Fibroblast of lung (primary cell): ENCODE measurements around the gene SLC22A17. TPM values are rescaled to one million over a fixed set of nuclear protein-coding genes. Genes with fewer than 3 reads are reported as not detected.

Experiments used
- DNase-seq, 2 donors: peaks; one replicate each; pipeline versions ENCODE4 v3.0.0 to v3.0.0-alpha.2; 2010; ENCODE audit warnings: low read depth in 2 of 2
- H2AFZ ChIP-seq: 2 replicates; pipeline ENCODE4 v1.5.1; 2012; ENCODE audit warnings: low read length, control low read depth, inconsistent platforms
- H3K27ac ChIP-seq: 2 replicates; pipeline ENCODE4 v1.5.1; 2011; ENCODE audit warnings: low read length, control low read depth; ENCODE audit not compliant: insufficient read depth
- H3K27me3 ChIP-seq: 2 replicates; pipeline ENCODE4 v1.5.1; 2011; ENCODE audit warnings: mild to moderate bottlenecking, low read length; ENCODE audit not compliant: control insufficient read depth, insufficient read depth
- H3K36me3 ChIP-seq: 2 replicates; pipeline ENCODE4 v1.5.1; 2011; ENCODE audit warnings: low read length; ENCODE audit not compliant: control insufficient read depth, insufficient read depth
- H3K4me1 ChIP-seq: 2 replicates; pipeline ENCODE4 v1.5.1; 2011; ENCODE audit warnings: low read length; ENCODE audit not compliant: control insufficient read depth, insufficient read depth; ENCODE audit errors: extremely low read depth
- H3K4me2 ChIP-seq: 2 replicates; pipeline ENCODE4 v1.5.1; 2011; ENCODE audit warnings: low read length, control low read depth; ENCODE audit not compliant: insufficient read depth; ENCODE audit errors: extremely low read depth
- H3K4me3 ChIP-seq, 4 experiments: fragments of 200-600 bp in 1 of 4; sonication (generic) in 1 of 4; replicated peaks in 1 of 4; 2 replicates each; pipeline ENCODE4 v1.5.1; 2011 to 2016; ENCODE audit warnings: low read length in 4 of 4, low read depth in 3 of 4, mild to moderate bottlenecking in 3 of 4, control low read depth in 2 of 4, inconsistent platforms in 1 of 4, mixed read lengths in 1 of 4; ENCODE audit not compliant: insufficient read depth in 1 of 4; ENCODE audit errors: control extremely low read depth in 1 of 4
- H3K79me2 ChIP-seq: 2 replicates; pipeline ENCODE4 v1.5.1; 2012; ENCODE audit warnings: mild to moderate bottlenecking, low read length, inconsistent platforms; ENCODE audit not compliant: control insufficient read depth, insufficient read depth
- H3K9ac ChIP-seq: 2 replicates; pipeline ENCODE4 v1.5.1; 2011; ENCODE audit warnings: mild to moderate bottlenecking, low read length, control low read depth; ENCODE audit not compliant: insufficient read depth
- H3K9me3 ChIP-seq: 2 replicates; pipeline ENCODE4 v1.5.1; 2012; ENCODE audit warnings: low read depth, low read length; ENCODE audit not compliant: control insufficient read depth, insufficient read depth
- H4K20me1 ChIP-seq: 2 replicates; pipeline ENCODE4 v1.5.1; 2011; ENCODE audit warnings: low read length; ENCODE audit not compliant: control insufficient read depth, insufficient read depth; ENCODE audit errors: extremely low read depth
- CTCF ChIP-seq, 2 donors: IDR thresholded peaks in 1 of 2; conservative IDR thresholded peaks in 1 of 2; 1 replicate in 1 of 2; 2 replicates in 1 of 2; pipeline ENCODE4 v1.5.1; 2011 to 2012; ENCODE audit warnings: low read length in 2 of 2, control low read depth in 1 of 2, inconsistent platforms in 1 of 2, low read depth in 1 of 2, mild to moderate bottlenecking in 1 of 2
- EZH2 ChIP-seq: IDR thresholded peaks from 2 replicates; pipeline ENCODE4 v1.5.1; 2012; ENCODE audit warnings: low read length, control low read depth, mild to moderate bottlenecking; ENCODE audit errors: missing control alignments
- polyA plus RNA-seq, 2 donors: library from polyadenylated mRNA; depleted of rRNA in 1 of 2; stranded (reverse) in 1 of 2; unstranded in 1 of 2; fragments of >200 nt; gene quantifications; 2 replicates each; pipeline ENCODE4 v1.2.1, GENCODE V29; 2011 to 2012; ENCODE audit warnings: missing spikeins in 1 of 2
- total RNA-seq: library from RNA; depleted of rRNA; stranded (reverse); fragments of >200 nt; gene quantifications from 2 replicates; pipeline ENCODE4 v1.2.1, GENCODE V29; 2014

The SLC22A17 gene
- total and polyA plus RNA-seq, 2 donors (not counting 1 experiment from before 2014, with no cell fraction given) = 7.9 to 23.1 TPM

- Histone ChIP-seq H3K79me2 (peaks cover 2% of the 10 kb centered on the region), H3K9me3 (no peaks in the 10 kb centered on the region), H3K27me3 (no peaks in the 10 kb centered on the region), H3K4me3 (peak overlapping the region; percentile 77 to 87 (median 84)), H3K4me1 (peaks cover 12% of the 10 kb centered on the region), H3K9ac (peak overlapping the region; percentile 95), H3K27ac (peak overlapping the region; percentile 85), H2AFZ (no peak overlapping the region), H3K4me2 (peak overlapping the region; percentile 86), H3K36me3 (peaks cover 3% of the 10 kb centered on the region), H4K20me1 (no peaks in the 10 kb centered on the region)
- no peak for DNase-seq
- TF ChIP-seq CTCF (conservative IDR thresholded peaks at IDR 0.05 in 1 of 2, IDR thresholded peaks at IDR 0.05 in 1 of 2; ENCODE audit: low read depth in 1 of 2, low read length in 2 of 2) (no peak), EZH2 (no peak)
Measured at GRCh38 chr14:23299986-23300686, 52.6 kb downstream of the SLC22A17 start.

GRCh38 chr14:23299211-23299957 is 53.3 kb downstream of the SLC22A17 start:
- no peak overlapping the region for H3K9ac ChIP-seq
- H4K20me1 ChIP-seq = no peaks in the 10 kb centered on the region
- H3K4me1 ChIP-seq = peaks cover 12% of the 10 kb centered on the region
- DNase-seq = peak; percentile 54 to 80
- H3K4me3 ChIP-seq = peak overlapping the region in 1 of 4 experiments; percentile 83
- peaks cover 3% of the 10 kb centered on the region for H3K36me3 ChIP-seq
- H3K9me3 ChIP-seq = no peaks in the 10 kb centered on the region
- no peak overlapping the region for H2AFZ ChIP-seq
- no peaks in the 10 kb centered on the region for H3K27me3 ChIP-seq
- H3K79me2 ChIP-seq = peaks cover 2% of the 10 kb centered on the region
- H3K27ac ChIP-seq = peak overlapping the region; percentile 48
- H3K4me2 ChIP-seq = no peak overlapping the region
- TF ChIP-seq CTCF (conservative IDR thresholded peaks at IDR 0.05 in 1 of 2, IDR thresholded peaks at IDR 0.05 in 1 of 2; ENCODE audit: low read depth in 1 of 2, low read length in 2 of 2) = peak; percentile 13 to 41
- no peak for TF ChIP-seq EZH2

- Histone ChIP-seq H3K27ac (no peak overlapping the region), H3K4me2 (no peak overlapping the region), H3K79me2 (peaks cover 2% of the 10 kb centered on the region), H3K4me1 (peaks cover 12% of the 10 kb centered on the region), H4K20me1 (no peaks in the 10 kb centered on the region), H3K27me3 (no peaks in the 10 kb centered on the region), H3K36me3 (peaks cover 3% of the 10 kb centered on the region), H3K9ac (no peak overlapping the region), H3K9me3 (no peaks in the 10 kb centered on the region), H3K4me3 (no peak overlapping the region), H2AFZ (no peak overlapping the region)
- DNase-seq = no peak
- TF ChIP-seq CTCF (conservative IDR thresholded peaks at IDR 0.05 in 1 of 2, IDR thresholded peaks at IDR 0.05 in 1 of 2; ENCODE audit: low read depth in 1 of 2, low read length in 2 of 2) = no peak
- no peak for TF ChIP-seq EZH2
Measured at GRCh38 chr14:23297611-23298277, 54.9 kb downstream of the SLC22A17 start.
